ENCODE results near the gene TNFAIP3.

The TNFAIP3 gene

GRCh38 chr6:137849981-137850714 lies 16.9 kb upstream of the TNFAIP3 start:
- H3K36me3 ChIP-seq (ENCODE audit: low read length) = no peaks in the 10 kb centered on the region
- no peaks in the 10 kb centered on the region for H3K27me3 ChIP-seq (ENCODE audit: low read length)
- no peaks in the 10 kb centered on the region for H3K9me3 ChIP-seq (ENCODE audit: insufficient read depth, low read length)
- no peaks in the 10 kb centered on the region for H4K20me1 ChIP-seq (ENCODE audit: low read depth, low read length)
- no peak for TF ChIP-seq EZH2phosphoT487 (conservative IDR thresholded peaks at IDR 0.05; ENCODE audit: low read length)
- TF ChIP-seq, protein P1, sequence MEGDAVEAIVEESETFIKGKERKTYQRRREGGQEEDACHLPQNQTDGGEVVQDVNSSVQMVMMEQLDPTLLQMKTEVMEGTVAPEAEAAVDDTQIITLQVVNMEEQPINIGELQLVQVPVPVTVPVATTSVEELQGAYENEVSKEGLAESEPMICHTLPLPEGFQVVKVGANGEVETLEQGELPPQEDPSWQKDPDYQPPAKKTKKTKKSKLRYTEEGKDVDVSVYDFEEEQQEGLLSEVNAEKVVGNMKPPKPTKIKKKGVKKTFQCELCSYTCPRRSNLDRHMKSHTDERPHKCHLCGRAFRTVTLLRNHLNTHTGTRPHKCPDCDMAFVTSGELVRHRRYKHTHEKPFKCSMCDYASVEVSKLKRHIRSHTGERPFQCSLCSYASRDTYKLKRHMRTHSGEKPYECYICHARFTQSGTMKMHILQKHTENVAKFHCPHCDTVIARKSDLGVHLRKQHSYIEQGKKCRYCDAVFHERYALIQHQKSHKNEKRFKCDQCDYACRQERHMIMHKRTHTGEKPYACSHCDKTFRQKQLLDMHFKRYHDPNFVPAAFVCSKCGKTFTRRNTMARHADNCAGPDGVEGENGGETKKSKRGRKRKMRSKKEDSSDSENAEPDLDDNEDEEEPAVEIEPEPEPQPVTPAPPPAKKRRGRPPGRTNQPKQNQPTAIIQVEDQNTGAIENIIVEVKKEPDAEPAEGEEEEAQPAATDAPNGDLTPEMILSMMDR (IDR thresholded peaks at IDR 0.05; ENCODE audit: insufficient read depth, low read length, poor library complexity, severe bottlenecking) = no peak
- no peak overlapping the region for H3K4me2 ChIP-seq (ENCODE audit: low read depth, low read length, poor library complexity, severe bottlenecking)
- no peaks in the 10 kb centered on the region for H3K9me2 ChIP-seq (replicated peaks; ENCODE audit: insufficient read depth, low read length)
- H3K27ac ChIP-seq (ENCODE audit: low read depth, low read length) = no peak overlapping the region
- no peak overlapping the region for H3K9ac ChIP-seq (ENCODE audit: low read length)
- H2AFZ ChIP-seq (ENCODE audit: low read depth, low read length, severe bottlenecking) = no peak overlapping the region
- no peaks in the 10 kb centered on the region for H3F3A ChIP-seq (ENCODE audit: insufficient read depth)
- H3K4me3 ChIP-seq (ENCODE audit: insufficient read depth, low read length, poor library complexity, severe bottlenecking) = no peak overlapping the region
- H3K79me2 ChIP-seq (ENCODE audit: insufficient read depth, low read length) = no peaks in the 10 kb centered on the region

GRCh38 chr6:137850816-137851602 lies 16.1 kb upstream of the TNFAIP3 start:
- no peaks in the 10 kb centered on the region for H3K9me2 ChIP-seq (replicated peaks; ENCODE audit: insufficient read depth, low read length)
- no peaks in the 10 kb centered on the region for H3K9me3 ChIP-seq (ENCODE audit: insufficient read depth, low read length)
- no peak overlapping the region for H3K4me2 ChIP-seq (ENCODE audit: low read depth, low read length, poor library complexity, severe bottlenecking)
- H3K4me3 ChIP-seq (ENCODE audit: insufficient read depth, low read length, poor library complexity, severe bottlenecking) = no peak overlapping the region
- H3K36me3 ChIP-seq (ENCODE audit: low read length) = no peaks in the 10 kb centered on the region
- H3K27me3 ChIP-seq (ENCODE audit: low read length) = no peaks in the 10 kb centered on the region
- H2AFZ ChIP-seq (ENCODE audit: low read depth, low read length, severe bottlenecking) = no peak overlapping the region
- no peaks in the 10 kb centered on the region for H3K79me2 ChIP-seq (ENCODE audit: insufficient read depth, low read length)
- no peak overlapping the region for H3K27ac ChIP-seq (ENCODE audit: low read depth, low read length)
- TF ChIP-seq, protein P1 (IDR thresholded peaks at IDR 0.05; ENCODE audit: insufficient read depth, low read length, poor library complexity, severe bottlenecking) = no peak
- no peak for TF ChIP-seq EZH2phosphoT487 (conservative IDR thresholded peaks at IDR 0.05; ENCODE audit: low read length)
- H3F3A ChIP-seq (ENCODE audit: insufficient read depth) = no peaks in the 10 kb centered on the region
- H3K9ac ChIP-seq (ENCODE audit: low read length) = no peak overlapping the region
- H4K20me1 ChIP-seq (ENCODE audit: low read depth, low read length) = no peaks in the 10 kb centered on the region

DNA sequence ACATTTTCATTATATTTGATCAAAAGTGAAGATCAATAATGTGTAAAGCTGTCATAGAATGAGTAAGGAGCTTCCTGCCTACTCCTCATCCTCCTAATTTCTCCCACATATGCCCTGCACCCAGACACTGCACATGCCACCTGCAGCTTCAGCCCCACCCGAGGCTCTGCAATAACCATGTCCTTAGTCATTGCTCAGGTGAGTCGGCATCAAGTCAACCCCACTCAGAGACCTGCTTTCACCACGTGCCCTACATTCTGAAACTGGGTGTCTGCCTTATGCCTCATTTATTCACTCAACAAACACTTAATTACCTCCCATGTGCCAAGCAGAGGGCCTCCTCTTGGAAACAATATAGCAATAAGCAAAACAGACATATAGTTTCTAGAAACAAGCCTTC lies 15.4 kb upstream of the TNFAIP3 start:
- H3K9me3 ChIP-seq (ENCODE audit: insufficient read depth, low read length) = no peaks in the 10 kb centered on the region
- H3K9me2 ChIP-seq (replicated peaks; ENCODE audit: insufficient read depth, low read length) = no peaks in the 10 kb centered on the region
- TF ChIP-seq, protein P1 (IDR thresholded peaks at IDR 0.05; ENCODE audit: insufficient read depth, low read length, poor library complexity, severe bottlenecking) = no peak
- TF ChIP-seq EZH2phosphoT487 (conservative IDR thresholded peaks at IDR 0.05; ENCODE audit: low read length) = no peak
- H4K20me1 ChIP-seq (ENCODE audit: low read depth, low read length) = no peaks in the 10 kb centered on the region
- H3K36me3 ChIP-seq (ENCODE audit: low read length) = no peaks in the 10 kb centered on the region
- no peak overlapping the region for H3K9ac ChIP-seq (ENCODE audit: low read length)
- H3K27ac ChIP-seq (ENCODE audit: low read depth, low read length) = no peak overlapping the region
- H3K27me3 ChIP-seq (ENCODE audit: low read length) = no peaks in the 10 kb centered on the region
- H3K4me2 ChIP-seq (ENCODE audit: low read depth, low read length, poor library complexity, severe bottlenecking) = no peak overlapping the region
- no peak overlapping the region for H3K4me3 ChIP-seq (ENCODE audit: insufficient read depth, low read length, poor library complexity, severe bottlenecking)
- H2AFZ ChIP-seq (ENCODE audit: low read depth, low read length, severe bottlenecking) = no peak overlapping the region
- no peaks in the 10 kb centered on the region for H3F3A ChIP-seq (ENCODE audit: insufficient read depth)
- H3K79me2 ChIP-seq (ENCODE audit: insufficient read depth, low read length) = no peaks in the 10 kb centered on the region
